Endothelial cell of hepatic sinusoid (primary cell): ENCODE data around the gene ZNF532.
"Not testable (repeated sequence)": the region's sequence is repeated elsewhere in the genome, so short reads cannot be mapped to it uniquely, and the experiment has no call there.

ENCODE experiments used
- in situ Hi-C: cut with HindIII; loops from 2 replicates; pipeline ENCODE4 v1.10.0; 2017; ENCODE audit warnings: low sequenced_read_pairs

ZNF532 gene

DNA sequence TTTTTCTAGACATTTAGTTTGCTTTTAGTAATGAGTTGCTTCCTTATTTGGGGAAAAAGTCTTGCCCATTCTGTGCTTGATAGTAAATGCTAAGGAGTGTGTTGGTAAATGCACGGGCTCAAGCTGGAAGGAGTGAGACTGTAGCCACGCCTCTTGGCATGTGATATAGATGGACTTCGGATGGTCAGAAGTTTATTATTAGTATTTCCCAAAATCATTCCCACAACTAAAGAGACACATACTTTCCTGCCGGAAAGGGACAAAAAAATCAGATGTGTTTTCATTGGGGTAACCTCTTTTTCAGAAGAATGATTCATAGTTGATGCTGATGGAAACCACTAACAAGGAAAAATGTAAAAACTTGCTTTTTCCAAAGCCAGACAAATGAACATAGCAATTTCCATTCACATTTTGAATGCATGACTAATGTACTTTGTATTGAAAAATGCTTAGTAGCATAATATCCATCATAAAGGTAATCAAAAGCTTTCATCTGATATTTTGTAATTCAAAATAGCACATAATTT lies 133.2 kb downstream of the ZNF532 start:
- in situ Hi-C loops: no loop called here

DNA sequence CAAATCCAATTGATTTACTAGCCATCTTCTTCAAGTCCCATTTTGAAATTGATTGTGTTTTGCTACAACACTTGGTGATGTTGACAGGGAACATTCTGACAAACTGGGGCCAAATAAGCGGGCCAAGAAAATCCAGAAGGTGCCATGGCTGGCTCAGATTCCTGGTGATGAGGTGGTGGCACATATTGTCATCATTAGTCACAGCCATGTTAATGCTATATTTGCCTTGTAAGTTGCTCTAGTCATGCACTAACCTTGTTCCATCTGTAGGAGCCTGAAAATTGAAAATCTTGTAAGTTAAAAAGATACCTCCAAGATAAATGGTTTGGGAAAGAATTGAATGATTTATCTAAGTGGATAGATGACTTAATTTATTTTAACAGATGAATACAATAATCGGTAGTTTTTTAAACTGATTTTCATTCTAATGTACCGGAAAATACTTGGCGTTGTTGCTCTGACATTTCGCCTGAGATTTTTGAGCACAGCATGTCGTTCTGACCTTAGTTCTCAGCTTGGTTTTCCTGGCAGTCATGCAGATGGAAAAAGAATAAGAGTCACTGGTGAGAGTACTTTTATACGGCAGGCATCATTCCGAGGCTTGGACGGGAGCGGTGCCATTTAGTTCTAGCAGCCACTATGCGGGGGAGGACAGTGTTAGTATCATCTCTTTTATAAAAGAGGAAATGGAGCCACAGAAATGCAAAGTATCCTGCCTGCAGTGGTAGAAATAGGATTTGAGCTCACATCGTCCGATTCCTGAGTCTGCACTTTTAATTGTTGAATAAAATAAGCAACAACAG lies 133.9 kb downstream of the ZNF532 start:
- in situ Hi-C loops: no loop called here

DNA sequence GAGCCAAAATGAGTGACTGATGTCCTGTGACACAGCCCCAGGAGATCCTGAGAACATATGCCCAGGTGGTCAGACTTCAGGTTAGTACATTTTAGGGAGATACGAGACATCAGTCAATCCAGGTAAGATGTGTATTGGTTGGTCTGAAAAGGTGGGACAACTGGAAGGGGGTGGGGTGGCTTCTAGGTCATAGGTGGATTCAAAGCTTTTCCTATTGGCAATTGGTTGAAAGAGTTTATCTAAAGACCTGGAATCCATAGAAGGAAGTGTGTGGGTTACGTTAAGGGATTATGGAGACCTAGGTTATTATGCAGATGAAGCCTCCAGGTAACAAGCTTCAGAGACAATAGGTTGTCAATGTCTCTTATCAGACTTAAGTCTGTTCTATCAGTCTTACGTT lies 136.5 kb downstream of the ZNF532 start:
- in situ Hi-C loops: no loop called here

DNA sequence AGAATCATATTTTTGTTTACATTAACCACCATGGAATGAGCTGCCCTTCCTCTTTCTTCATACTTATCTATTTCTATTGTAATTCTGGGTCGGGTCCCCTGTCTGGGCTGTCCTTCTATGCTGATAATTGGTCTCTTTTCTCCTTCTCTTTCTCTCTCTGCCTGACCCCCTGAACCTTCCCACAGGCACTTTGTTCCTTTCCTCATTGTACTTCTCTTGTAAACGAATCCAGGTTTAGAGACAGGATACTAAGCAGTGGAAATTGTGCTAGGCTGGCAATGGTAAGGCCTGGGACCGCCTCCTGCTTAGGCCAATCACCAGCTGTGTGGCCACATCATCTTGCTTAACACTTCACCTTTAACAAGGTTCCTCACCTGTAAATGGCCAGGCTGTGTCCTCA lies 137.0 kb downstream of the ZNF532 start:
- in situ Hi-C loops: no loop called here

DNA sequence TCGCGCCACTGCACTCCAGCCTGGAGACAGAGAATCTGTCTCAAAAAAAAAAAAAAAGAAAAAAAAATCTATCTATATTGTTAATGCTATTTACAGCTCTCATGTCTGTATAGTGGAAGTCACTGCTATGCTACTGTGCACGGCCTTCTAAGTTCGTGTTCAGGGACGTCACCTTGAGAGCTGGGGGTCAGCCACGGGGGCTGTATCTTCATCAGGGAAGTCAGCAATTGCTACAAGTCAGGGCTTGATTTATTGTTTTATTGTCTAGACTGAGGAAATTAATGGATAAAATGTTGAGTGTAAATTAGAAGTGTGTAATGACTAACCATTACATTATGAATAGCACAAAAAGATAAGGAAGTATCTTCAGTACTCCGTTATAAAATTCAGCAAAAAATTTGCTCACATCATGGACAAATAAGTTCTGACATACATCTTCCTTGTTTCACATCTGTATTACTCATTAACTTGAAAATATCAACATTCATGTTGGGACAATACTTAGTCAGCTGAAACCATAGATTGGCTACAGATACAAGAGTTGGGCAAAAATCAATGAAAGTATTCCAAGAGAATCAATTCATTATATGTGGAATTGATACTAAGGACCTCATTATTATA lies 138.4 kb downstream of the ZNF532 start:
- in situ Hi-C loops: no loop called here

DNA sequence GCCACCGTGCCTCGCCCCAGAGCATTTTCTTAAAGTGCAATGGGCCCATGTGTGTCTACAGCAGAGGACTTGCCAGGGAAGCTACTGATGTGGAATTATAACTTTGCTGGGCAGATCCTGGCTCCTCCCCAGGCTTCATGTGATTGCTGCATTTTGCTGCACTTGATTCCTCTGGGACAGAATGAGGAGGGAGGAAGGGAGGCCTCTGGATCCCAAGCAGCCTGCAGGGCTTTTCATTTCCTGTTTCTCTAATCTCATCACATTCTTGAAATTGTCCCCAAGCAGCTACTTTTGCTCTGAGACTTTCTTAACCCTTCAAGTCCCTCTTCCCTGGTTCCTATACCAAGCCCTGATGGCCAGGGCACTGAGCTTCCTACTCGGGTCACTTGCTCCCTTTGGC lies 140.6 kb downstream of the ZNF532 start:
- in situ Hi-C loops: no loop called here

DNA sequence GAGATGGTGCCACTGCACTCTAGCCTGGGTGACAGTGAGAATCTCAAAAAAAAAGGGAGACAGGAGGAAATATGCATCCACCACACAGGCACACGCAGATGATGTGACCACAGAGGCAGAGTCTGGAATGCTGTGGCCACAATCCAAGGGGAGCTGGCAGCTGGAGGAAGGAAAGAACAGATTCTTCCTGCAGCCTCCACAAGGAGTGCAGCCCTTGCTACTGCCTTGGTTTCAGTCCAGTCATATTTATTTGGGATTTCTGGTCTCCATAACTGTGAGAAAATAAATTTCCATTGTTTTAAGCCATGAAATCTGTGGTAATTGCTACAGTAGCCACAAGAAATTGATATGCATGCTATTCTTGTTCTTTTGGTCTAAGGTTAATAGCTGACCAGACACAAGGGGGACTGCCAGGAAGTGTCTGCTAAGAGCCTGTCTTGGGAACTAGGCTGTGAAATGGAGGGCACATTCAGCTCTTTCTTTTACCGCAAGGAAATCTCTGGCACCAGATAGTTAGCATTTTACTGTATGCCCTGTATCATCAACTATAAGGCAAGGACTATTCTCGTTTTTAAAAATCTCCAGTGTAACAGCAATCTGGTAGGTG lies 141.9 kb downstream of the ZNF532 start:
- in situ Hi-C loops: no loop called here

DNA sequence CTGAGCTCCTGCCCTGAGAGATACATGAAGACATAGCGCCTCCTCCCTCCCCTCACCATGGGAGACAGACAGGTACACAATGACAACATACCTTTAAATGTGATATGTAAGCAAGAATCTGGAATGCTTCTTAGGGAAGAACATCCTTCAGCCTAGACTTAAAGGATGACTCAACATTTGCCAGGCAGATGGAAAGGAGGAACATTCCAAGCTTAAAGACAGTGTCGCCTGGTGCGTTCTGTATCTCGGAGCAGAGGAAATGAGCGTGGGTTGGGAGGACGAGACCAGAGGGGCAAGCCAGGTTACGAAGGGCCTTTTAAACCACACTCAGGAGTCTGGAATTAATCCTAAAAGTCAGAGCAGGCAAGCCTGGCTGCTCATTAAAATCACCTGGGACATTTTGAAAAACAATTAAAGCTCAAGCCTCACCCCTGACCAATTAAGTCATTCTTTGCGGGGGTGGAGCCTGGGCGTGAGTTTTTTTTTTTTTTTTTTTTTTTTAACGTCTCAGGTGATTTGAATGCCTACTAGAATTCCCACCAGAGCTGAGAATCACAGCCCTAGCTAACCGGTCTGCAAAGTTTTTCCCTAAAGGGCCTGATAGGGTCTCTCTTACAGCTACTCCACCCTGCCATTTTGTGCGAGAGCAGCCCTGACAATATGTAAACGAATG lies 143.8 kb downstream of the ZNF532 start:
- in situ Hi-C loops: no loop called here

DNA sequence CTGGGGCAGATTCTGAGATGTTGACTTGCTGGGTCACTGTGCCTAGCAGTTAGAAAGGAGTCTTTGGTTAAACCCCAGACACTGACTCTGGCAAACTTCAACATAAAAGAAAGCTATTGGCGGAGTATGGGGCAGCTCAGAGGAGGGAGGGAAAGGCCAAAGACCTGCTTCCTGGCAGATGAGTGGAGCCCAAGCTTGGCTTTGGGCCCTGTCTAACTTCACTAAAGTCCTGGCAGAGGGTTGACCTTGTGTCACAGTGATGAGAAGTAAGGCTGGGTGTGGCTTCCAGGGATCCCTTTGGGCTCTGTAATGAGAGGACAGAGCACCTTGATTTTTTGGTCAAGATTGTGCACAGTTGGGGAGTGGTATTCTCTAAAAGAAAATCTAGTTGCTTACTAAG lies 145.2 kb downstream of the ZNF532 start:
- in situ Hi-C loops: no loop called here

DNA sequence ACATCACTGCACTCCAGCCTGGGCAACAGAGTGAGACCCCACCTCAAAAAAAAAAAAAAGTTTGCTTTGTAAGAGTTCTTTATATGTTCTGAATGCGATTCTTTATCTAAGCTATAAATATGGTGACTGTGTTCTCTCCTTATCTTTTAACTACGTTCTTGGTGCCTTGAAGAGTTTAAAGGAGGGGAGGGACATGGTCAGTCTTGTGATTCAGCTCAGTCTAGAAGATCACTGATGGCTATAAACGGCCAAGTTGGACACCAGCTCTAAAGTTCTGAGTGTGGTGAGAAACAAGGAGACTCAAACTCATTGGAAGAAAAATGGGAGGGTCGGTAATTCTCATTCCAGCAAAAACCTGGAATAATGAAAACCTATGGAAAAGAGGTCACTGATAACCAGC lies 146.6 kb downstream of the ZNF532 start:
- in situ Hi-C loops: no loop called here

DNA sequence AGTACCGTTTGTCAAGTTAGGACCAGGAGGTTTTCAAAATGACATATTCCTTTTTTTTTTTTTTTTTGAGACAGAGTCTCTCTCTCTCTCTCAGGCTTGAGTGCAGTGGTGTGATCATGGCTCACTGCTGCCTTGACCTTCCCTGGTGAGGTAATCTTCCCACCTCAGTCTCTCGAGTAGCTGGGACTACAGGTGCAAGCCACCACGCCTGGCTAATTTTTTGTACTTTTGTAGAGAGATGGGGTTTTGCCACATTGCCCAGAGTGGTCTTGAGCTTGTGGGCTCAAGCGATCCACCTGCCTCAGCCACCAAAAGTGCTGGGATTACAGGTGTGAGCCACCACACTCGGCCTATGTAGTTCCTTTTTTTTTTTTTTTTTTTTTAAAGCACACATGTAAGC lies 147.1 kb downstream of the ZNF532 start:
- in situ Hi-C loops: no loop called here

DNA sequence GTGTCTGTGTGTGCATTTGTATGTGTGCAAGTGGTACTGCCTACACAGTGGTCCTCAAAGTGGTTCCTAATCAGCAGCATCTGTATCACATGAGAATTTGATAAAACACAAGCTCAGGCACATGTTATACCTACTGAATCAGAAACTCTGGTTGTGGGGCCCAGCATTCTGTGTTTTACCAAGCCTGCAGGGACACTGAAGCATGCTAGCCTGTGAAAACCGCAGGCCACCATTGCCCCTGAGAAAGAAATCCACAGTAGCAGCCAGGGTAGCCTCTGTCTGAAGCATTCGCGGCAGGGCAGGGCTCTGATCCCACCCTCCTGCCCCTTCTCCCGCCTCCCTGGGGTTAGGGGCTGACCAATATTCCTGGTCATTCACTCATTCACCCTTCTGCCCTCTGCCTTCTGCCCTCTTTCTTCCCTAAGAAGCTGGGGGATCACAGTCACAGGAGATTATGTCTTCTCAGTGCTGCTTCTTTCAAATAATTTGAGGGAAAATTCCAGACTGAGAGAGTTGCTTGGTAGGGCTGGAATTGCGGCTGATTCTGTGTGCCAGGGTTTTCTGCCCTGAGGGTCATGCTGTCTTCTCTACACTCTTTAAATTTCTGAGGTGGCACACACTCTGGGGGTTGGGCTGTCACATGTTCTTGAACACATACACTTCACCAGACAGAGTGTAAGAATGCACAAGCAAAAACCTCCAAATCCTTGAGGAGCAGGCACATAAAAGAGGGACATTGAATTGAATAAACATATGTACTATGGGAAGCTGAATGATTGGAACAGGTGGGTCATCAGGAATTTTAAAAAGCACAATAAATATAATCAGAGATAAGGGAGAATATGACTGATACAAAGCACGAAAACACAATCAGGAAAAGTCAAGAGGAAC lies 148.4 kb downstream of the ZNF532 start:
- in situ Hi-C loops: no loop called here

DNA sequence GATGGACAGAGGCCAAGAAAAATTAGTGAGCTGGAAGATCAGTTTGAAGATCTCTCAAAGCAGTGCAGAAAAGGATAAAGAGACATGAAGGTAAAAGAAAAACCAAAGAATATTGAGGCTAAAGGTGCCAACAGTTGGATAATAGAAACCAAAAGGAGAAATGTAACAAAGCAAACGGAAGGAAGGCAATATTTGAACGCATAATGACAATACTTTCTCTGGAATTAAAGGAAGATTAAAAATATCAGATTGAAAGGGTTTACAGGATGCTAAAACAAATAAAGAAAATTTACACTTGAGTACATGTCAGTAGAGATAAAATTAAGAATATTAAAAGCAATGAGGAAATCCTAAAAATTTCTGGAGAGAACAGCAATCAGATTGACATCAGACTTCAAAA lies 149.1 kb downstream of the ZNF532 start:
- in situ Hi-C loops: no loop called here

DNA sequence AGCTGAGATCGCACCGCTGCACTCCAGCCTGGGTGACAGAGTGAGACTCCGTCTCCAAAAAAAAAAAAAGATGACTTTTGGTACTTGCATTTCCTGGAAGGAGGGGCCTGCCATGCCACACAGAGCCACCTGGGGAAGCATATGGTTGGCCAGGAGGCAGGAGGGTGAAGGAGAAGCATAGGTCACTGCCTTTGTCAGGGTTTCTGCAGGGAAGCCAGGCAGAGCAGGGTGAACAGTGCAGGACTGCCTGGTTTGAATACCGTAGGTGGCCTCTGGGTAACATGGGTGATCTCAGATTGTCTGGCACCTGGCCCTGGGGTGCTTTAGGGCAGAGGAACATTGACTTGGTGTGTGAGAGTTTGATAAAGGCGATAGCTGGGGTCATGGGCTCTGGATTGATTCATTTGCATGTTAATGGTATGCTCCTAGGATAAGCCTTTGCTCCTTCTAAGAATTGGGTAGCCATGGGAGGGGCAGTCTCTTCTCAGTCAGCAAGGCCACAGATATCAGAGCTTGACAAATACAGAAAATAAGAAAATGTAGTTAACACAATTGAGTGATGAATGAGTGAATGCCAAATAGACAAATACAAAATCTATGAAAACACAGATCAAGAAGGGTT lies 151.0 kb downstream of the ZNF532 start:
- in situ Hi-C loops: no loop called here

DNA sequence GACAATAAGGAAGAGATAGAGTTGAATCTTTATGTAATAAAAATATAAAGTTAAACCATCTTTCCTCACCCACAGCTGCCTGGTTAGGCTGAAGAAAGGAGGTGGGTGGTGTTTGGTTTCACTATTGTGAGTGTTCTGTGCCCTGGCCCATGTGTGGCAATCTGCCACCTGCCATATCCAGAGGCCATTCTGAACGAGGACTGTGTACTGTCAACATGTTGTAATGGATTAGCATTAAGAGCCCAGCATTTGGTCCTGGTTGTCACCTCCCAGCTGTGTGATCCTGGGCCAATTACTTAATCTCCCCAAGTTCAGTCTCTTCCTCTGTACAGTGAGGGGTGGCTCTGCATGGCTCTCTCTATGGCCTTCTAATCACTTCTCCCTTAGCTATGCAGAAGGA lies 156.8 kb downstream of the ZNF532 start:
- in situ Hi-C loops: no loop called here

DNA sequence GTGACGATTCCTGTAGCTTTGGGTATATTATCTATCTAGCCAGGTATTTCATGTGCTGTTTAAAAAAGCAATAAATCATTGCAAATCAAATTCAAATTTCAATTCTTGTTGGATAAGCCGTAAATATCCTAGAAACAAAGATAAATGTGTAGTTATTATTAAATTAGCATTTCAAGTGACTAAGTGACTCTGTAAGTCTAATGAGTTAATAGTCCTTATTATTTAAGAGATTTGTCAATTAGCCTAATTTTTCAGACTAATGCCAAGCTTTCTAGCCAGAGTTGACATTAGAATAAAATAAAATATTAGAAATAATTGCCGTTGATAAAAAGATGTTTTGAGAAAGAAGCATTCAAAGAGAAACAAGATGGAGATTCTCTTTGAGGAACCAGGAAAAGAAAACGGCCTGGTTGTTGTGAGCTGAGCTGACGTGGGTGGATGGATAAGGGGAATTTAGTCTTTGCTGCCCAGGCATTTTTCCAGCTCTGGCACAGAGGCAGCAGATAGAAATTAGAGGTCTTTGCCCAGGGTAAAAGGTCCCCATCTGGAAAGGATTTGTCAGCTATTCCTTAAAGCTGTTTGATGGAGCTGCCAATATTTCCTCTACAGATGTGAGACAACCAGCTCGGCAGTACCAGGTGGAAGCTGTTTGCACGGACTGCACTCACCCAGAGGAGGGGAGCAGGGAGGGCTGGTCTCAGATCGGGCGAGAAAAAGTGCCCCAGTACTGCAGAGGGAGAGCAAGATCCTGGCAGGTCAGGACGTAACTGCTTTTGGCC lies 157.7 kb downstream of the ZNF532 start:
- in situ Hi-C loops: no loop called here

DNA sequence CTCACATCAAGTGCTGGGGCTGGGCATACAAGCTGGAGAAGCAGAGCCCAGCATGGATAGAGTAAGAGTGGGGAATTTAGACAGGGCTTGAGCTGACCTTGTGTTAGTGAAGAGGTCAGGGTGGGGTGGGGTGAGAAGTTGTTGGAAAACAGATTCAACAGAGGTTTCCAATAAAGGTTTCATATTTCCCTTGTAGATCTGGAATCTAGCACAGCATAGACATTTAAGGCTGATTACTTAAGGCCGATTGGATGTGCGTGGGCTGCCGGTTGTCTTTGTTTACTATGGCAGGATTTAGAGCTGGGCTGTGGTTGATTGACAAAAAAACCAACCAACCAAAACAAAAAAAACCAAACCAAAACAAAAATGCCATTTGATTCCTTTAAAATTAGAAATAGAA lies 160.2 kb downstream of the ZNF532 start:
- in situ Hi-C loops: no loop called here

DNA sequence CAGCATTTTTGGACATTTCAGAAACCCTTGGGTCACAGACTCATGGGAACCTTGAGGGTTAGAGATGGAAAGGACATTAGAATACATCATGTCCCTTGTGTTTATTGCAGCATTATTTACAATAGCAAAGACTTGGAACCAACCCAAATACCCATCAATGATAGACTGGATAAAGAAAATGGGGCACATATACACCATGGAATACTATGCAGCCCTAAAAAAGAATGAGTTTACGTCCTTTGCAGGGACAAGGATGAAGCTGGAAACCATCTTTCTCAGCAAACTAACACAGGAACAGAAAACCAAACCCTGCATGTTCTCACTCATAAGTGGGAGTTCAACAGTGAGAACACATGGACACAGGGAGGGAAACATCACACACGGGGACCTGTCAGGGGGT lies 160.9 kb downstream of the ZNF532 start:
- in situ Hi-C loops: not testable (repeated sequence)

DNA sequence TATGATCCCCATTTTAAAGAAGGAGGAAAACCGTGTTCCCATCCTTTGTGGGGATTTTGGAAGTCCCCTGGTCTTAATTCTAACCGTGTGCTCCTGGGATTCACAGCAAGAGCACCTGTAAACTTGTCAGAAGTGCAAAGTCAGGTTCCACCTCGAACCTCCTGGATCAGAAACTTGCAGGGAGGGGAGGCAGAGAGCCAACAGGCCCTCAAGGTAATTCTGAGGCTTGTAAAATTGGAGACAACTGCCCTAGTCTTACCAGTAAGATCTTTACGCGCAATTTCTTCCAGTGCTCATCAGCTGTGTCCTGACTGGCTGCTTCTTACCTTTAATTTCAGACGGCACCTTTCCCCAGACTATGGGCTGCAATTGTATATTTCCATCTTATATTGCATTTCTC lies 161.7 kb downstream of the ZNF532 start:
- in situ Hi-C loops: no loop called here
